GM12865 (cell line): Measurements from ENCODE around the gene SPN.
A peak's percentile ranks its signal among the peaks of the same experiment; 100 is the strongest.
"Not testable (repeated sequence)": the region's sequence is repeated elsewhere in the genome, so short reads cannot be mapped to it uniquely, and the experiment has no call there.

Experiments used
- DNase-seq: peaks from one replicate; pipeline ENCODE4 v3.0.0; 2010; ENCODE audit warnings: low read depth
- H3K4me3 ChIP-seq: 2 replicates; pipeline ENCODE4 v1.5.1; 2011; ENCODE audit warnings: mild to moderate bottlenecking, low read depth, low read length, control low read depth
- CTCF ChIP-seq: IDR thresholded peaks from 2 replicates; pipeline ENCODE4 v1.5.1; 2011; ENCODE audit warnings: low read length, control low read depth, low read depth, inconsistent platforms; ENCODE audit not compliant: insufficient read depth; ENCODE audit errors: missing control alignments

SPN gene

GRCh38 chr16:29680180-29680598 is 17.1 kb downstream of the SPN start:
- TF ChIP-seq CTCF = no peak
- peak overlapping the region; percentile 63 for H3K4me3 ChIP-seq
- DNase-seq = no peak

GRCh38 chr16:29683543-29684090 is 20.6 kb downstream of the SPN start:
- no peak for DNase-seq
- TF ChIP-seq CTCF = no peak
- H3K4me3 ChIP-seq = no peak overlapping the region

- TF ChIP-seq CTCF = no peak
- DNase-seq = no peak
- no peak overlapping the region for H3K4me3 ChIP-seq
These were observed 21.6 kb downstream of the SPN start for GRCh38 chr16:29684679-29685078.

GRCh38 chr16:29686740-29687332 is 23.8 kb downstream of the SPN start:
- DNase-seq = no peak
- no peak for TF ChIP-seq CTCF
- no peak overlapping the region for H3K4me3 ChIP-seq

GRCh38 chr16:29687755-29688154 is 24.7 kb downstream of the SPN start:
- TF ChIP-seq CTCF = no peak
- no peak for DNase-seq
- H3K4me3 ChIP-seq = no peak overlapping the region

- TF ChIP-seq CTCF = no peak
- no peak for DNase-seq
- H3K4me3 ChIP-seq = no peak overlapping the region
These were observed 25.1 kb downstream of the SPN start for GRCh38 chr16:29688172-29688571.

- not testable (repeated sequence) for H3K4me3 ChIP-seq
- DNase-seq = peak; percentile 57
These were observed 26.7 kb downstream of the SPN start for GRCh38 chr16:29689490-29690351.

- not testable (repeated sequence) for H3K4me3 ChIP-seq, DNase-seq
These were observed 29.6 kb downstream of the SPN start for GRCh38 chr16:29692606-29693005.
